Smooth muscle cell of the pulmonary artery (primary cell): Measurements from ENCODE around the gene RARA. TPM values are rescaled to one million over a fixed set of nuclear protein-coding genes. Genes with fewer than 3 reads are reported as not detected.

Experiments
- total RNA-seq: library from RNA; depleted of rRNA; stranded (reverse); fragments of >200 nt; gene quantifications from 2 replicates; pipeline ENCODE4 v1.2.3, GENCODE V29; 2014

RARA gene
- total RNA-seq: 19.7 and 20.8 TPM in 2 replicates

GRCh38 chr17:40309031-40309948, at the start of gene RARA:
Gene RARA, plus strand, starts transcription at chr17:40309180. Its CDS starts 22,039 bp downstream, at chr17:40331219.

GRCh38 chr17:40287494-40288369, 21.2 kb upstream of the RARA start, which contains the start of gene CDC6:
Gene CDC6, plus strand, starts transcription at chr17:40287879. Its CDS starts 1,542 bp downstream, at chr17:40289421.

DNA sequence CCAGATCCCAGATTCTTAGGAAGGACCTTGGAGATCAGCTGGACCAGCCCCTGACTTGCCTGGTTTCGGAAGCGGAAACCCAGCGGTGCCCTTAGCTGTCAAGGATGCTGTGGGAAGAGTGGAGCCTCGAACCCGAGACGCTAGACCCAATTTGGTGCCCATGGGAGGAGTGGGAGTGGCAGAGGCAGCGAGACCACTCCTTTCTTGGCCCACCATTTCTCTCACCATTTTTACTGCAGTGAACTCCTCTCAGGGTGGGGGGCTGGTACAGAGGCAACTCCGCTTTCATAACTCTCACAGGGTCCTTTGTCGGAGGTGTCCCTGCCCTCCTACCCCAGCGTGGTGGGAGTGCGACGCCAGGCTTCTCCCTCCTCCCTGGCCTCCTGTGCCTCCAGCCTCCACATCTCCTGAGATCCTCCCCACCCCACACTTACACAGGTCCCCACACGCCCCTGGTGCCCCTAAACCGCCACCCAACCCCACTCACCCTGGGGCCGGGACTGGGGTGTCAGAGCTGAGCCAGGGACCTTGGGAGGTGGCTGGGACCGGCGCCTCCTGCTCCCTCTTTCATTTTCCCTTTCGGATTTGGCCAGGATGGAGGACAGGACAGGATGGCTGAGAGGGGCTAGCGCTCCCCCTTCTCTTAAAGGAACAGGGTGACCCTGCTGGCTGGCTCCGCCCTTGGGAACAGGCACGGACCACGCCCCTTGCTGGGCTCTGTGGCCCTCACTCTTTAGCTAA, 55.3 kb downstream of the RARA start, which contains the start of gene GJD3:
Gene GJD3, minus strand, starts transcription at position 617 of the 741 bp plus-strand sequence. CDS start 922 bp downstream, outside the sequence.

Other genes starting within 250 kb of the RARA start
- 33.1 and 51.5 TPM in 2 replicates for gene THRA, start 246.2 kb upstream of the RARA start, total RNA-seq
- 4.7 and 6.2 TPM in 2 replicates for gene NR1D1, start 208.6 kb upstream of the RARA start, total RNA-seq
- gene MSL1, start 187.2 kb upstream of the RARA start, total RNA-seq: 41.6 and 43.4 TPM in 2 replicates
- 27.6 and 28.0 TPM in 2 replicates for gene CASC3, start 168.6 kb upstream of the RARA start, total RNA-seq
- 1.8 and 3.5 TPM in 2 replicates for gene RAPGEFL1, start 131.7 kb upstream of the RARA start, total RNA-seq
- 12.3 and 13.6 TPM in 2 replicates for gene WIPF2, start 89.9 kb upstream of the RARA start, total RNA-seq
- gene CDC6, start 21.3 kb upstream of the RARA start, total RNA-seq: 3.9 and 6.6 TPM in 2 replicates
- 1.6 and 5.9 TPM in 2 replicates for gene GJD3, start 55.6 kb downstream of the RARA start, total RNA-seq
- gene TOP2A, start 108.7 kb downstream of the RARA start, total RNA-seq: 8.0 and 37.4 TPM in 2 replicates
- gene IGFBP4, start 134.3 kb downstream of the RARA start, total RNA-seq: 295 and 1,467 TPM in 2 replicates
- gene TNS4, start 192.4 kb downstream of the RARA start, total RNA-seq: 0.07 TPM in 1 of 2 replicates, not detected in the other